ENCODE measurements around the gene CCNI2. TPM values are rescaled to one million over a fixed set of nuclear protein-coding genes. Genes with fewer than 3 reads are reported as not detected.

CCNI2 gene
- total and polyA plus RNA-seq, 4 experiments from 2014 or later, result 0.86 to 13.0 (median 7.8) TPM

GRCh38 chr5:132760601-132761317, 13.5 kb downstream of the CCNI2 start:
- peaks cover 12% of the 10 kb centered on the region for H3K36me3 ChIP-seq (ENCODE audit: insufficient read depth, low read length)
- Mint-ChIP-seq H3K4me1 (peaks cover 0 to 1% (median 0%) of the 10 kb centered on the region in 4 donors), H3K27ac (peak overlapping the region in 3 of 7 donors; percentile 26 to 43 (median 34)), H3K36me3 (peaks cover 0 to 34% of the 10 kb centered on the region in 2 donors), H3K4me3 (no peak overlapping the region), H3K9me3 (no peaks in the 10 kb centered on the region), H3K27me3 (no peaks in the 10 kb centered on the region)
- no peak overlapping the region for H3K4me3 ChIP-seq (ENCODE audit: low read length in 2 of 2)
- POLR2A ChIA-PET (ENCODE audit: partially characterized antibody), result interaction anchor here (0.6 to 3.3 kb wide), 2 partner anchors 11 to 14 kb away, joined by 3 to 12 read pairs; partner anchors contain the start of gene CCNI2
- H3K27ac ChIP-seq (ENCODE audit: low read depth, low read length), result no peak overlapping the region
- no peaks in the 10 kb centered on the region for H3K9me3 ChIP-seq (ENCODE audit: control insufficient read depth in 1 of 2, low read length in 2 of 2)
- no peaks in the 10 kb centered on the region for H3K27me3 ChIP-seq (ENCODE audit: insufficient read depth, low read length)
- H3K4me1 ChIP-seq (ENCODE audit: insufficient read depth, low read length), result no peaks in the 10 kb centered on the region
- no peak for DNase-seq
- CTCF ChIA-PET (ENCODE audit: partially characterized antibody), result interaction anchor here (1.5 kb wide), 1 partner anchor 14 kb away, joined by 4 read pairs; the partner anchor contains the start of gene CCNI2
- intact Hi-C loops (cut with micrococcal nuclease), result no loop called here

GRCh38 chr5:132761321-132762240, 14.4 kb downstream of the CCNI2 start:
- Mint-ChIP-seq H3K9me3 (no peaks in the 10 kb centered on the region), H3K27ac (peak overlapping the region in 3 of 7 donors; percentile 6 to 34 (median 26)), H3K4me1 (peaks cover 0 to 1% (median 0%) of the 10 kb centered on the region in 4 donors), H3K36me3 (peaks cover 0 to 31% of the 10 kb centered on the region in 2 donors), H3K4me3 (no peak overlapping the region), H3K27me3 (no peaks in the 10 kb centered on the region)
- DNase-seq, result no peak
- ChIA-PET CTCF (ENCODE audit: partially characterized antibody) (interaction anchor here (1.5 kb wide), 1 partner anchor 15 kb away, joined by 4 read pairs; the partner anchor contains the start of gene CCNI2), POLR2A (ENCODE audit: partially characterized antibody) (interaction anchor here (3.3 kb wide), 1 partner anchor 14 kb away, joined by 12 read pairs; the partner anchor contains the start of gene CCNI2)
- no peak overlapping the region for H3K27ac ChIP-seq (ENCODE audit: low read depth, low read length)
- intact Hi-C loops (cut with micrococcal nuclease), result no loop called here
- H3K4me3 ChIP-seq (ENCODE audit: low read length in 2 of 2), result no peak overlapping the region
- peaks cover 12% of the 10 kb centered on the region for H3K36me3 ChIP-seq (ENCODE audit: insufficient read depth, low read length)
- no peaks in the 10 kb centered on the region for H3K27me3 ChIP-seq (ENCODE audit: insufficient read depth, low read length)
- H3K4me1 ChIP-seq (ENCODE audit: insufficient read depth, low read length), result no peaks in the 10 kb centered on the region
- no peaks in the 10 kb centered on the region for H3K9me3 ChIP-seq (ENCODE audit: control insufficient read depth in 1 of 2, low read length in 2 of 2)

DNA sequence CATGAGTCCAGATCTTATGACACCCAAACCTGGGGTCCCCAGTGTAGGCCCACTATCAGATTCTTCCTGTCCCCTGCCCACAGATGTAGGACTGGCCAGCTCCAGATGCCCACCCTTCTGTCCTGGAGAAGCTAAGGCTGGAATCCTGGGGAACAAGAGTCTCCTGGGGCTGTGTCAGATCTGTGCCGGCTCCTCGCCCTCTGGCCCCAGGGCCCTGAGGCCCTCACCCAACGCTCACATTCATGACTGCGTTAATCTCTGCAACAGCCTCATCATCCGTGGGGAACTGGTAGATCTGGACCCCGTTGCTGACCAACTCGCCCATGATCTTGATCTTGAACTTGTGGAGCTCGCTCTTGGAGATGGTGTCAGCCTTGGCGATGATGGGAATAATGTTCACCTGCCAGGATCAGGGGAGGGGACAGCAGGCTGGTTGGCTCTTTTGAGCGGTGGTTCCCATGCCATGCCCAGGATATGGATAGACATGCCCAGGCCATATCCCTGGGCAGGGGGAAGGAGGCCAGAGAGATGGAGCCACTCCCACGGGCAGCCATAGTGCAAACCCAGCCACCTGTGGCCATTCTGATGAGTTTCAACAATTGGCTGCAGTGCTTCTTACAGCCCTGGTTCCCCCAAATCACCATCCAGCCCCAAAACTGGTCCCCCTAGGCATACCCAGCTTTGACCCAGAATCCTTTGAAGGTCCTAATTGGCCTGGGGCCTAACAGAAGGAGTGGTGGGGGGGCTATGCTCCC, 15.2 kb downstream of the CCNI2 start:
- H3K27ac Mint-ChIP-seq, result peak overlapping the region in 1 of 7 donors; percentile 24
- H3K4me1 ChIP-seq (ENCODE audit: insufficient read depth, low read length), result no peaks in the 10 kb centered on the region
- H3K4me3 Mint-ChIP-seq, result no peak overlapping the region
- no peaks in the 10 kb centered on the region for H3K27me3 ChIP-seq (ENCODE audit: insufficient read depth, low read length)
- H3K4me1 Mint-ChIP-seq, result peaks cover 0 to 5% (median under 1%) of the 10 kb centered on the region in 4 donors
- peaks cover 12% of the 10 kb centered on the region for H3K36me3 ChIP-seq (ENCODE audit: insufficient read depth, low read length)
- intact Hi-C loops (cut with micrococcal nuclease), result no loop called here
- H3K4me3 ChIP-seq (ENCODE audit: low read length in 2 of 2), result no peak overlapping the region
- H3K9me3 Mint-ChIP-seq, result no peaks in the 10 kb centered on the region
- H3K9me3 ChIP-seq (ENCODE audit: control insufficient read depth in 1 of 2, low read length in 2 of 2), result no peaks in the 10 kb centered on the region
- H3K36me3 Mint-ChIP-seq, result peaks cover 0 to 27% of the 10 kb centered on the region in 2 donors
- ChIA-PET POLR2A (ENCODE audit: partially characterized antibody) (interaction anchor here (1.0 to 3.3 kb wide), 2 partner anchors 11 to 15 kb away, joined by 4 to 12 read pairs; partner anchors contain the start of gene CCNI2), CTCF (ENCODE audit: partially characterized antibody) (interaction anchor here (1.5 kb wide), 1 partner anchor 15 kb away, joined by 4 read pairs; the partner anchor contains the start of gene CCNI2)
- no peak overlapping the region for H3K27ac ChIP-seq (ENCODE audit: low read depth, low read length)
- no peaks in the 10 kb centered on the region for H3K27me3 Mint-ChIP-seq
- DNase-seq, result no peak

DNA sequence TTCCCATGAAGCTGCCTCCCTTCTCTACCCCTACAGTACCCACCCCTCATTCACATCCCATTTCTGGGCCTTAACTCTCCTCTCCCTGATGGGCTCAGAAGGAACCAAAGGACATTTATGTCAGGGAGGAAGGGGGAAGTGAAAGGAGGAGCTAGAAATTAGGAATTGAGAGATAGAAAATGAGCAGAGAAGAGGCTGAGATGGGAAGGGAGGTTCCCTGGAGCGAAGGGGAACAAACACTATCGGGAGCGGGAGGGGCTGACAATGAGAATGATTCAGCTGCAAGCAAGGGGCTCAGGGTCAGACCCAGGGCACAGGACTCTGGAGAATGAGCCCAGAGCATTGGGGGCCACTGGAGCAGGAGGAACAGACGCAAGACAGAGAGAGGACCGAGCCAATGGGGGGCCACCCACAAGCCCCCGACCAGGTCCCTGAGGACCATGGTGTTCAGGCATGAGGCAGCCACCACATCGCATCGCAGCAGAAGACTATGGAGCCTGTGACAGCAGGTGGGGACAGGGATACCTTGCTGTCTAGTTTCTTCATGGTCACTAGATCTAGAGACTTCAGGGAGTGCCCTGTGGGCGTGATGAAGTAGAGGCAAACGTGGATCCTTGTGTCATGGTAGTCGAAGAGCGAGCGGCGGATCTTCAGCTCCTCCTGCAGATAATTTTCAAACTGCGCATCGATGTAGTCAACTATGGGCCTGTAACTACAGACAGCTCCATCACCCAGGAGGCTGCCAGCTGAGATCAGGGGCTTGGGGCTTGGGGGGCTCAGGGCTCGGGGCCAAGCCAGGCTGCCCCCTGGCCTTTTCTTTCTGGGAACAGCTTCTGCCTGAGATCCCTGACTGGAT, 16.2 kb downstream of the CCNI2 start:
- Histone ChIP-seq H3K27me3 (ENCODE audit: insufficient read depth, low read length) (no peaks in the 10 kb centered on the region), H3K36me3 (ENCODE audit: insufficient read depth, low read length) (peaks cover 12% of the 10 kb centered on the region), H3K4me1 (ENCODE audit: insufficient read depth, low read length) (no peaks in the 10 kb centered on the region), H3K9me3 (ENCODE audit: control insufficient read depth in 1 of 2, low read length in 2 of 2) (no peaks in the 10 kb centered on the region), H3K4me3 (ENCODE audit: low read length in 2 of 2) (no peak overlapping the region), H3K27ac (ENCODE audit: low read depth, low read length) (no peak overlapping the region)
- no peaks in the 10 kb centered on the region for H3K27me3 Mint-ChIP-seq
- peaks cover 0 to 22% of the 10 kb centered on the region in 2 donors for H3K36me3 Mint-ChIP-seq
- ChIA-PET CTCF (ENCODE audit: partially characterized antibody) (no interaction called here), POLR2A (ENCODE audit: partially characterized antibody) (interaction anchor here (1.0 to 1.4 kb wide), 2 partner anchors 9 to 10 kb away, joined by 3 to 4 read pairs; no protein-coding TSS in a partner anchor)
- H3K4me1 Mint-ChIP-seq, result peaks cover 0 to 5% (median 0%) of the 10 kb centered on the region in 4 donors
- peak overlapping the region in 2 of 7 donors; percentile 70 to 72 for H3K27ac Mint-ChIP-seq
- H3K9me3 Mint-ChIP-seq, result no peaks in the 10 kb centered on the region
- intact Hi-C loops (cut with micrococcal nuclease), result no loop called here
- H3K4me3 Mint-ChIP-seq, result no peak overlapping the region
- DNase-seq, result no peak

- no peaks in the 10 kb centered on the region for H3K27me3 Mint-ChIP-seq
- no peak overlapping the region for H3K27ac ChIP-seq (ENCODE audit: low read depth, low read length)
- H3K9me3 ChIP-seq (ENCODE audit: control insufficient read depth in 1 of 2, low read length in 2 of 2), result no peaks in the 10 kb centered on the region
- ChIA-PET POLR2A (ENCODE audit: partially characterized antibody) (interaction anchor here (1.4 kb wide), 1 partner anchor 10 kb away, joined by 3 read pairs; no protein-coding TSS in a partner anchor), CTCF (ENCODE audit: partially characterized antibody) (interaction anchor here (1.0 kb wide), 1 partner anchor 55 kb away, joined by 3 read pairs; no protein-coding TSS in a partner anchor)
- no peak overlapping the region for H3K4me3 Mint-ChIP-seq
- H3K9me3 Mint-ChIP-seq, result no peaks in the 10 kb centered on the region
- no peaks in the 10 kb centered on the region for H3K4me1 ChIP-seq (ENCODE audit: insufficient read depth, low read length)
- H3K27me3 ChIP-seq (ENCODE audit: insufficient read depth, low read length), result no peaks in the 10 kb centered on the region
- peaks cover 12% of the 10 kb centered on the region for H3K36me3 ChIP-seq (ENCODE audit: insufficient read depth, low read length)
- H3K4me3 ChIP-seq (ENCODE audit: low read length in 2 of 2), result no peak overlapping the region
- H3K36me3 Mint-ChIP-seq, result peaks cover 0 to 19% of the 10 kb centered on the region in 2 donors
- peak overlapping the region in 1 of 7 donors; percentile 18 for H3K27ac Mint-ChIP-seq
- peaks cover 0 to 5% (median 0%) of the 10 kb centered on the region in 4 donors for H3K4me1 Mint-ChIP-seq
- no peak for DNase-seq
- intact Hi-C loops (cut with micrococcal nuclease), result no loop called here
Measured at GRCh38 chr5:132764051-132764450, 16.8 kb downstream of the CCNI2 start.

GRCh38 chr5:132764671-132765238, 17.5 kb downstream of the CCNI2 start:
- Mint-ChIP-seq H3K36me3 (peaks cover 0 to 17% of the 10 kb centered on the region in 2 donors), H3K27me3 (no peaks in the 10 kb centered on the region), H3K4me3 (no peak overlapping the region), H3K9me3 (no peaks in the 10 kb centered on the region), H3K27ac (peak overlapping the region in 1 of 7 donors; percentile 82), H3K4me1 (peaks cover 0 to 5% (median 0%) of the 10 kb centered on the region in 4 donors)
- ChIA-PET POLR2A (ENCODE audit: partially characterized antibody) (interaction anchor here (0.8 to 1.4 kb wide), 2 partner anchors 10 to 17 kb away, joined by 3 read pairs; partner anchors contain the start of gene CCNI2), CTCF (ENCODE audit: partially characterized antibody) (interaction anchor here (1.0 kb wide), 1 partner anchor 55 kb away, joined by 3 read pairs; no protein-coding TSS in a partner anchor)
- Histone ChIP-seq H3K9me3 (ENCODE audit: control insufficient read depth in 1 of 2, low read length in 2 of 2) (no peaks in the 10 kb centered on the region), H3K27ac (ENCODE audit: low read depth, low read length) (no peak overlapping the region), H3K36me3 (ENCODE audit: insufficient read depth, low read length) (peaks cover 12% of the 10 kb centered on the region), H3K4me1 (ENCODE audit: insufficient read depth, low read length) (no peaks in the 10 kb centered on the region), H3K27me3 (ENCODE audit: insufficient read depth, low read length) (no peaks in the 10 kb centered on the region), H3K4me3 (ENCODE audit: low read length in 2 of 2) (no peak overlapping the region)
- intact Hi-C loops (cut with micrococcal nuclease), result no loop called here
- no peak for DNase-seq

All from CD4-positive, alpha-beta memory T cell (primary cell).